GOT3 (cell line): ENCODE results near the gene FMNL2.
A peak's percentile ranks its signal among the peaks of the same experiment; 100 is the strongest.

ENCODE experiments used
- DNase-seq: peaks from one replicate; lab custom pipeline; 2025; ENCODE audit warnings: mixed read lengths; lab: John Stamatoyannopoulos, UW

FMNL2 gene

DNA sequence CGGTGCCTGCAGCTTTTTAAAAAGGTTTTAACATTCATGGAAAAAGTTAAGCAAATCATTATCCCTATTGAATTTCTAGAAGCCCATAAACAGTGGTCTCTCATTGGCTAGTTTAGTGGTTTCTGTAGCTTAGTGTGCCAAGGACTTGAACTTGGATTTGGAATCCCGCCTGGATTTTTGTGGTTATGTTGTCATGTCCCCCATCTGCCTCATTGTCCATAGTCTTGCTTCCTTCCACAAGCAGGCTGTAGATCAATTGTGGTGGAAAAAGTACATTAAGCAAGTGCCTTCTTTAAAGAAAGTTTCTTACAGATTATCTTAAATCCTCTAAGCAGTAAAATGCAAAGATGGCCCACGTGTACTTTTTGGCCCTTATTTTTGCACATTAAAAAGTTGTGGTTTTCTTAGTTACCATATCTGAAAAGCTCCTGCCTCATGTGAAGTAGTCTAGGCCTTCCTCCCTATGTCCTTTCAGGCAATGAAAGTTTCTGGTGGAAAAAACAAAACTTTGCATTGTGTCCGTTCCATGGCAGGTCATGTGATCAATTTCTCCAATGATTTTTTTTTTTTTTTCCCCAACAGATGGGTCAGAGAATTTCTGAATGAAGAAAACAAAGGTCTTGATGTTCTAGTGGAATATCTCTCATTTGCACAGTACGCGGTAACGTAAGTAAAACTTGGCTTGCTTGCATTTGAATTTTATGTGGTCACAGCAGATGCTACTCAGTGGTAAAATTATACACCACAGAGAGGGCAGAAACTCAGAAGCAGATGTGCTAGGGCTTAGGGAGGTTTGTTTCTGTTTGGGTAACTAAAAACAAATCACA is 223.4 kb downstream of the FMNL2 start:
- peak; percentile 9 for DNase-seq

DNA sequence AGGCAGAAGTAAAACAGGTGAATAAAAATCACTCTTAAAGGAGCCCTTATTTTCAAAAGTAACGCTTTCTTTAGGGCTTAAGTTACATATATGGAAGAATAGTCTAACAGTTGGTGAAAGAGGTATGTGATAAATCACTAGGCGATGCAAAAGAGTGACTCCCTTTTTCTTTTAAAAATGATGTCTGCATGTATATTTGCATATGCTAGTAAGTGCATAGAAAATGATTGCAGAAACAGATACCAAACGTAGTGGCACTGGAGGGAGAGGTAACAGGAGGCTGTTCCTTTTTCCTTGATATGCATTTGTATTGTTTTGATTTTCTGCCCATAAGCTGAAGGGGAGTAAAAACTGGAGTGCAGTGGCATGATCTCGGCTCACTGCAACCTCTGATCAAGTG is 224.0 kb downstream of the FMNL2 start:
- no peak for DNase-seq

DNA sequence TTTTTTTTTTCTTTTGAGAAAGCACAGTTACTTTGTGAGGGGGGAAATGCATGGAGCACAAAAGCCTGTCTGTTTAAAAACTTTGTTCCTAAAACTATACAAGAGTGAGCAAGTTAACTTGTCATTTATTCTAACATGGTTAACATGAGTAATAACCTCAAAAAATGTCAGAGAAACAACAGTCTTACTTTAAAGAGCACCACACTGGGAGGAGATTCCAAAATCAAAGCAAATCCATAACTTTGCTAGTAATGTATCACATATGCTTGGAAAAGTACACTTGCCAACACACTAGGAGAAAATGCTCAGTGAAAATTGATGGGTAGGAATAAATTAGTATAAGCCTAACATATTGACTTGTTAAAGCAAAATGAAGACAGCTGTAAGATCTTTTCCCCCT is 225.2 kb downstream of the FMNL2 start:
- no peak for DNase-seq

DNA sequence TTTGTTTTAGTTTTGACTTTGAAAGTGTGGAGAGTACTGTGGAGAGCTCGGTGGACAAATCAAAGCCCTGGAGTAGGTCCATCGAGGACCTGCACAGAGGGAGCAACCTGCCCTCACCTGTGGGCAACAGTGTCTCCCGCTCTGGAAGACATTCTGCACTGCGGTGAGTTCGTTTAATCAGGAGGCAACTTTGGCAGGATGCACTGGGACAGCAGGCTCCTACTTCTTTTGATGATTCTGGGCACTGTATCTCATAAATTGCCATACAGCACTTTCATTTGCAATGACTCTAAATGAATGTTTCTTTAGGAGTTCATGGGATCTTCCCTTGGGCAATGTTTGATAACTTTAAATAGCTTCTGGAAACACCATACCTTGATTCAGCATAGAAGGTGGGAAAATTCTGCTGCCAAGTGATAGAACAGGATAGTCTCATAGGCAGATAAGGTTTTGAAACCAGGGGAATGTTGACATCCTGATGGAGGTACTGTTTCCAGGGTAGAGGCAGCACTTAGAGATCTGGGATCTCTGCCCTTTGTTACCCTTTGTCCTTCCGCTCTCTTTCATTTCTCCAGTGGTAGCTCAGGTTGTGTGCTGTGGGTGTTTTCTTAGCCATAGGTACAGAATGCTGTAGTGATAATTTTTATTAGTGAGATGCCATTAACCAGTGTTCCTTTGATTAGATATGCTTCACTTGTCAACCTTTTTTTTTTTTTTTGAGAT is 226.1 kb downstream of the FMNL2 start:
- no peak for DNase-seq

DNA sequence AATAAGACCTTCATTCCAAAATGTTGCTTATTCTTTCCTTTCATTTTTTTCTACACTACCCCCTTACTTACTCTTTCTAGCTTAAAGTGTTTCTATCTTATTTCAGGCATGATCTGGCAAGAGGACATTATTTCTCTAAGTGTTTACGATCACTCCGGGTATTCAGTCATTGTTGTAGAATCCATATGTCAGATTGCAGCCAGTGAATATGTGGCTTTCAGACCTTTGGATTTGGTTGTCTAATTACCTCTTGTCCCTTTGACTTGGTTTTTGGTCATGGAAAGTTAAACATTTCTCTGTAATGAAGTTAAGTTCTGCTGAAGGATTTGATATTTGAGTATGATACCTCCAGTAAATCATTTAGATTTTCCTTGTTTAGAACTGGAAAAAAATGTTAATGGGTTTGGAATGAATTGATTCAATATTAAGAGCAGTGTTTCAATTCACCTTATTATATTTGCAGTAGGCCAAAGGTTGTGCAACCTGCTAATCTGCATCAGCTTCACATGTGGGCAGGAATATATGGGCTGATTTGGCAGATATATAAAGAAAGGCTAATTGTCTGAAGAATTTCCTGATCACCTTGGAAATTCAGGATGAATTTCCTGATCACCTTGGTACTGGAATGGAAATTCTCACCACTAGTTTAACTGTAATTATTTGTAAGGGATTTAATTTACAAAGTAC is 227.4 kb downstream of the FMNL2 start:
- no peak for DNase-seq

- no peak for DNase-seq
Observed at GRCh38 chr2:152563764-152564163, 228.8 kb downstream of the FMNL2 start.

DNA sequence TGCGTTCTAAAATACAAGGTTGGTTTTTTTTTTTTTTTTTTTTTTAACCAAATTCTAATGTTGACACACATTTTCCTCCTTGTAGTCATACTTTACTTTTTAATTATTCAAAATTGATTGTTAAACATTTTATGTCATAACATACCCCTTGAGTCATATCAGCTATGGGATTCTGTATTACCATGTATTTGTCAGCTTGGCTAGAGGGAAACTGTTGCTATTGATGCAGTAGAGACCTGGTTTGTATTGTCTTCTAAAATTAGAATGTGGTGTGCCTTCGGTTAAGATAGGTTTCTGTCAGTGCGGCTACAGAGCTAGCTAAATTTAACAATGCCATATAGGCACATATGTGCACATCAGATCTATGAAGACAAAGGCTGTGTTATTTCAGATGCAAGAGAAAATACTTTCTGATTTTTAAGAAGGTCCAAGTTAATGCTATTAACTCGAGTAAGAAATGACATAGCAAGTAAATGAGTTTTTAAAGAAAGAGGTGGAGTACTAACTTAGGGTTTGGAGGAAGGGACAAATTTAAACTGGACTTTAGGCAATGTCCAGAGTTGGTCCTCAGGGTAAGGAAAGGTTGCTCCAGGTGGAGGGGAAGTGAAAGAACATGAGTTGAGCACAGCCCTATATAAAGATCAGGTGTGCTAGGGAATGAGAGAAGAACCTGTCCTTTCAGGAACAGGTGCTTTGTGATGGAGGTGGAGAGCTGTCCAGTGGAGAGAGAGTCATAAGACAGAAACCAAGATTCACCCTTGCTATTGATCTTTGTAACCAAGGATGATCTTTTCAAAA is 230.0 kb downstream of the FMNL2 start:
- DNase-seq: no peak

GRCh38 chr2:152565884-152566727 is 231.1 kb downstream of the FMNL2 start:
- no peak for DNase-seq

GRCh38 chr2:152566728-152567069 is 231.7 kb downstream of the FMNL2 start:
- DNase-seq: no peak

GRCh38 chr2:152568531-152568930 is 233.6 kb downstream of the FMNL2 start:
- no peak for DNase-seq

DNA sequence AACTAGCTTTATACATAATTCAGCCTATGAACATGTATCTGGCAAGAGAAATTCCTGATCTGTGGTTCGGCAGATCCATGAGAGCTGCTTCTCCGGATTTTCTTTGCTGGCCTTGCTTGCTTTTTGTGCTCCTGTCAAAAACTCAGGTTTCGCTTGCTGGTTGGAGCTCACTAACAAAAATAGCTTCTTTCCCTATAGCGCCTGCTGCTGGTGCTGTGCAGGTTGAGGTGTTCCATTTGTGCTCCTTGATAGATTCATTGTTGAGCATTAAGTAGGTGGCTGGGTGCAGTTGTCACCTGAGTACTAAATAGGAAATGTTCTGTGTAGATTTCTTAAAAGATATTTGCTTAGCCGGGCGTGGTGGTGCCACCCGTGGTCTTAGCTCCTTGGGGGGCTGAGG is 234.2 kb downstream of the FMNL2 start:
- DNase-seq: no peak

DNA sequence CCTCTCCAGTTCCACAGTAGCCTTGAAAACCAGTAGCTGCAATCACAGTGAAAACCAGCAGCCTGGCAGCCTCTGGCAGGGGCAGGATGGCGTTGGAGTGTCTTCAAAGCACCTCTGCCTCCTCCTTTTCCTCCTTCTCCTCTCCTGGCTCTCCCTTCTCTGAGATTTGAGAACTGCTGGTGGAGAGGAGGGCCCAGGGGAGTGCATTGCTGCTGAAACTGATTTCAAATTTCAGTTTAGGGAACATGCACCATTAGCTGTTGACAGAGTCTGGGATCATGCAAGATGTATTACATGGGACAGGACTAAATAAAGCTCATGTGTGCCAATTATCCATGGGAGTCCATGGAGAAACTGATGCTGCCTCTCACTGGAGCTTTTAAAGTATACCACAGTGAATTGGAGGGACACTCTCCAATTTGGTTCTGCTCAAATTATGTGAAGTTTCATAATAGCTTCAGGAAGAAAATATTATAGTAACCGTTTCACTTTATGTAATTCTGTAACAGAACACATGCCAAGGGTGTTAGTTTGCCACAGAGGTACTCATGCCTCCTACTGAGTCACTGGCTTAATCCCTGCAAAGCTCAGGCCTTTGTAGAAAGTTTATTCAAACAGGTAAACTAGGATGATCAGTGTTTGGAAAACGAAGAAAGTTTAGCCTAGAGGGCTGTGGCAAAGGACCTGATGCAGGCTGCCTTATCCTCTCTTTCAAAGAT is 236.2 kb downstream of the FMNL2 start:
- no peak for DNase-seq

- no peak for DNase-seq
Observed at GRCh38 chr2:152572031-152572430, 237.1 kb downstream of the FMNL2 start.

DNA sequence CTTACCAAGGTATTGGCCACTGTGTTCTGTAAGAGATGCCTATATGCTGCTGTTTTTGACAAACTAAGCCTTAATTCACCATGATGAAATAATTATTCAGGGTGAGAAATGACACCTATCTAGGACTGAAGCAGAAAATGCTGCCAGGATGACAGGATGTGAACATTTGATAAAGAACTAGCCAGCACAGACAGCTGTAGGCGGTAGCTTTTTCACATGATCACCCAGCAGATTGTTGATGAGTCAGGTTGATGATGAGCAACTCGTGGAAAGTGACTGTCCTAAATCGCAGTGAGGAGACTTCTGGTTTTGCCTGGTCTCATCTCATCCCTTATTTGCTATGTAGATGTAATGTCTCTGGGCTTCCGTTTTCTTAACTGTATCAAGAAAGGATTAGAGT is 238.2 kb downstream of the FMNL2 start:
- DNase-seq: no peak

DNA sequence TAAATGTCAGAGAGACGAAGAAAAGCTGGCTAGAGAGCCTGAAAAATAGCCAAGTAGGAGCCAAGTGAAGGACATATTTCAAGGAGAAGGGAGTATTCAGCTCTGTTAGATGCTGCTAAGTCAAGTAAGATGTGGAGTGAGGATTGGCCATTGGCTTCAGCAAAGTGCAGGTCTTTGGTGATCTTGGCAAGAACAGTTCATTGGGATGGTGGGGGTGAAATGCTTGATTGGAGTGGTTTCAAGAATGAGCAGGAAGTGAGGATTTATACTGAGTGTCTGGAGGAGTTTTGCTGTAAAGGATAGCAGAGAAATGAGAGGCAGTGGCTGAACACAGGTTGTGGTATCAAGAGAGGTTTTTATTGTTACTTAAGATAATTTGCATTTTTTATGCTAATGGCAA is 242.6 kb downstream of the FMNL2 start:
- no peak for DNase-seq

GRCh38 chr2:152578573-152578972 is 243.6 kb downstream of the FMNL2 start:
- DNase-seq: no peak

DNA sequence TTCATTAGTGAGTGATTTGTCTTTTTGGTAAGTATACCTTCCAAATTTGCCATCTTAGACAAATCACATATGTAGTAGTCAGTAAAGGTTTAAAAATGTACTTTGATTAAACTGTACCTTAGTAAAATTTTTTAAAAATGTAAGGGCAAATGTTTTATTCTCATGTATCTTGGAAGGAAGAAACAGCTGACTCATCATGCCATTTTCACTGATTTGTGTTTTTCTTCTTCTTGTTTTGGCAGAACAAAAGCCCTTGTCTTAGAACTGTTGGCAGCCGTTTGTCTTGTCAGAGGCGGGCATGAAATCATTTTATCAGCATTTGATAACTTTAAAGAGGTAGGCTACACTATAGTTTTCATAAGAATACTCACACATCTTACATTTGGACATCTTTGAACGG is 245.7 kb downstream of the FMNL2 start:
- no peak for DNase-seq

- DNase-seq: no peak
Observed at GRCh38 chr2:152581360-152581759, 246.4 kb downstream of the FMNL2 start.

- no peak for DNase-seq
Observed at GRCh38 chr2:152582081-152582480, 247.1 kb downstream of the FMNL2 start.

DNA sequence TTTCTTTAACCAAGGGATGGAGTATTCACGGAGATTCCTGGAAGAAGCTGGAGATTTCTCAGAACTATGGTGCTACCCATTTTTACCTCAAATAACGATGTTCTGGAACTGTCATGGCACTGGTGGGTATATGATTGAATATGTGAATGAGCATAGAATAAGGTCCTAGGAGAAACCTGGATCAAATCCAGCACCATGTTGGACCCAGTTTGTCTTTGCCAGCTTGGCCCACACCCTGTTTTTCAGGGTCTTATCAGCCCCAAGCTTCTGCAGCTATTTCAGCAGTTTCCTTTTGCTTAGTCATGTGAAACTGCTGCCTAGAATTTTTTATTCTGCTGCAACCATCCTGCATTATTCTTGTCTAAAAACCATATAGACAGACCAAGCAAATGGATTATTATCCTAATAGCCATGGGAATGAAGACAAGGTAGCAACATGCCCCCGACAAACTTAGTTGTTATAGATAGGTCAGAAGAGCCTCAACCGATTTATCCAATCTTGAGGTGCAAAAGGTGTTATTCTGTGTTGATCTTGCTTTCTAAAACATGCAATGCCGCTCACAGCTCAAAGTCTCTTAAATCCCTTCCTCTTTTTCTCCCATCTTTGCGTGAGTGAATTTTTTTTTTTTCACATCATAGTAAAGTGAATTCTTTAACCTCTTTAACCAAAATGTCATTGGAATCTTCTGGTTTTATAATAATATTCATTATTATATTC is 248.7 kb downstream of the FMNL2 start:
- DNase-seq: no peak
